Hepatocyte (in vitro differentiated cells): ENCODE measurements around the gene PGLYRP4. TPM values are rescaled to one million over a fixed set of nuclear protein-coding genes. Genes with fewer than 3 reads are reported as not detected.

ENCODE experiments used
- DNase-seq: peaks from one replicate; pipeline ENCODE4 v3.0.0-alpha.2; 2016; ENCODE audit warnings: low spot score
- H2AFZ ChIP-seq: fragments of 200-600 bp; sonication (generic); 2 replicates; pipeline ENCODE4 v1.6.0; 2016; ENCODE audit warnings: antibody characterized with exemption, mild to moderate bottlenecking
- H3K27ac ChIP-seq: fragments of 200-600 bp; sonication (generic); 2 replicates; pipeline ENCODE4 v1.5.1; 2016; ENCODE audit warnings: mild to moderate bottlenecking
- H3K27me3 ChIP-seq: fragments of 200-600 bp; sonication (generic); 2 replicates; pipeline ENCODE4 v1.6.1; 2016
- H3K36me3 ChIP-seq: fragments of 200-600 bp; sonication (generic); replicated peaks from 2 replicates; pipeline ENCODE4 v1.5.1; 2016; ENCODE audit warnings: low read depth; ENCODE audit not compliant: insufficient read depth
- H3K4me1 ChIP-seq: fragments of 200-600 bp; sonication (generic); 2 replicates; pipeline ENCODE4 v1.5.1; 2016; ENCODE audit warnings: mild to moderate bottlenecking, moderate library complexity; ENCODE audit not compliant: insufficient read depth
- H3K4me2 ChIP-seq: fragments of 200-600 bp; sonication (generic); 2 replicates; pipeline ENCODE4 v1.6.0; 2016
- H3K4me3 ChIP-seq: fragments of 200-600 bp; sonication (generic); 2 replicates; pipeline ENCODE4 v1.5.1; 2016; ENCODE audit warnings: mild to moderate bottlenecking
- H3K79me2 ChIP-seq: fragments of 200-600 bp; sonication (generic); 2 replicates; pipeline ENCODE4 v1.6.0; 2017; ENCODE audit warnings: mild to moderate bottlenecking
- H3K9me2 ChIP-seq: fragments of 200-600 bp; sonication (generic); replicated peaks from 2 replicates; pipeline ENCODE4 v1.6.0; 2017; ENCODE audit warnings: mild to moderate bottlenecking; ENCODE audit not compliant: insufficient read depth
- H3K9me3 ChIP-seq: fragments of 200-600 bp; sonication (generic); 2 replicates; pipeline ENCODE4 v1.5.1; 2016; ENCODE audit warnings: low read depth, mild to moderate bottlenecking
- H4K20me1 ChIP-seq: fragments of 200-600 bp; sonication (generic); 2 replicates; pipeline ENCODE4 v1.6.0; 2016; ENCODE audit warnings: mild to moderate bottlenecking; ENCODE audit not compliant: insufficient read depth, poor library complexity, severe bottlenecking
- EZH2 ChIP-seq: fragments of 200-600 bp; sonication (generic); IDR thresholded peaks from 2 replicates; pipeline ENCODE4 v1.6.1; 2016; ENCODE audit warnings: antibody characterized with exemption, mild to moderate bottlenecking, borderline replicate concordance
- EZH2phosphoT487 ChIP-seq: fragments of 200-600 bp; sonication (generic); IDR thresholded peaks from one replicate; pipeline ENCODE4 v1.6.1; 2018; ENCODE audit warnings: antibody characterized with exemption, mild to moderate bottlenecking, low read depth, moderate library complexity; ENCODE audit not compliant: unreplicated experiment, severe bottlenecking
- WGBS: methylation state at CpG from one replicate; pipeline ENCODE4 v1.1.6; 2016; ENCODE audit warnings: low lambda C conversion rate; ENCODE audit errors: missing lambda C conversion rate; 5-methylcytosine and 5-hydroxymethylcytosine counted together
- polyA plus RNA-seq: library from polyadenylated mRNA; unstranded; fragments of >200 nt; fragmentation: Nextera tagmentation; extraction: Ambion mirVana; gene quantifications from 2 replicates; pipeline ENCODE4 v1.2.1, GENCODE V29; 2016
- total RNA-seq: library from RNA; depleted of rRNA; stranded (reverse); fragments of >200 nt; gene quantifications from 2 replicates; pipeline ENCODE4 v1.2.3, GENCODE V29; 2014
- TF ChIP-seq, protein P1 (sequence below): fragments of 200-600 bp; sonication (generic); IDR thresholded peaks from 2 replicates; pipeline ENCODE4 v1.5.1; 2016; ENCODE audit warnings: antibody characterized with exemption, mild to moderate bottlenecking; ENCODE audit not compliant: poor library complexity

The PGLYRP4 gene
- total and polyA plus RNA-seq, 2 experiments from 2014 or later: not detected

DNA sequence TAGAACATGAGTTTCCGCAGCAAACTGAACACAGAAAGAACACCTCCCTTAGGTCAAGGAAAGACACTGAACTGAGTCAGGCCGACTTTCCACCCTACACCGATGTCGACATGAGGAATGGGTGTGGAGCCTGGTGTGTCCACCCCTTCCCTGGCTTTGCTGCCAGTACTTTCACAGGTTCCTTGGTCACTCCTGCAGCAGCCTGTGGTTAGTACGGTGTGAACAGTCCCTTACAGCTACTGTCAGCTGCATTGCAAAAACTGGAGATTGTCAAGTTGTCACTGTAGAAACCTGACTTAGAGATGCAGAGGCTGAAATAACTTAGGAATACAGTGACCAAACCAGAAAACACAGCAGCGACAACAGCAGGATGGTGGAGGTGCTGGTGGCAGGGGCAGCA is 43.0 kb downstream of the PGLYRP4 start:
- TF ChIP-seq EZH2phosphoT487 (no peak), EZH2 (no peak)
- TF ChIP-seq, protein P1, sequence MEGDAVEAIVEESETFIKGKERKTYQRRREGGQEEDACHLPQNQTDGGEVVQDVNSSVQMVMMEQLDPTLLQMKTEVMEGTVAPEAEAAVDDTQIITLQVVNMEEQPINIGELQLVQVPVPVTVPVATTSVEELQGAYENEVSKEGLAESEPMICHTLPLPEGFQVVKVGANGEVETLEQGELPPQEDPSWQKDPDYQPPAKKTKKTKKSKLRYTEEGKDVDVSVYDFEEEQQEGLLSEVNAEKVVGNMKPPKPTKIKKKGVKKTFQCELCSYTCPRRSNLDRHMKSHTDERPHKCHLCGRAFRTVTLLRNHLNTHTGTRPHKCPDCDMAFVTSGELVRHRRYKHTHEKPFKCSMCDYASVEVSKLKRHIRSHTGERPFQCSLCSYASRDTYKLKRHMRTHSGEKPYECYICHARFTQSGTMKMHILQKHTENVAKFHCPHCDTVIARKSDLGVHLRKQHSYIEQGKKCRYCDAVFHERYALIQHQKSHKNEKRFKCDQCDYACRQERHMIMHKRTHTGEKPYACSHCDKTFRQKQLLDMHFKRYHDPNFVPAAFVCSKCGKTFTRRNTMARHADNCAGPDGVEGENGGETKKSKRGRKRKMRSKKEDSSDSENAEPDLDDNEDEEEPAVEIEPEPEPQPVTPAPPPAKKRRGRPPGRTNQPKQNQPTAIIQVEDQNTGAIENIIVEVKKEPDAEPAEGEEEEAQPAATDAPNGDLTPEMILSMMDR: no peak
- no peak for DNase-seq
- Histone ChIP-seq H2AFZ (no peak overlapping the region), H3K4me1 (no peaks in the 10 kb centered on the region), H3K9me3 (no peaks in the 10 kb centered on the region), H3K4me3 (no peak overlapping the region), H3K36me3 (no peaks in the 10 kb centered on the region), H3K27ac (no peak overlapping the region), H3K27me3 (no peaks in the 10 kb centered on the region), H3K4me2 (no peak overlapping the region), H3K79me2 (no peaks in the 10 kb centered on the region), H4K20me1 (no peaks in the 10 kb centered on the region), H3K9me2 (no peaks in the 10 kb centered on the region)
- 79% methylated on average over 6 of the region's 6 CpGs for WGBS

DNA sequence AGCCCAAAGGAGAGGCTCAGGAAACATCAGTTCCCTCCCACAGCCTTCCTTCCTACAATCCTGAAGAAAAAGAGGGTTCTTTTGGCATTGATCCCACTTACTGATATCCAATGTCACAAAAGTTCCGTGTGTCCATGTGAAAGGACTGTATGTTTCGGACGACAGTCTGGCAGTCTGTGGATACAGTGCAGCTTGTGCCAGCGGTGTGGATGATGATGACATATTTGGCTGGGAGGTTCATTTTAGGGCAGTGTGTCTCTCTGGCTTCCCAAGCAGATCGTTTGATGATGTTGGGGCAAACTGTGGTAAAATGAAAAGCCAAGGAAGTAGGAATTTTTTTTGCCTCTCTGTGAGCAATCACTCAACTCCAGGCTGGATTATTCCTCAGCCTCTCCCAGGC is 46.3 kb downstream of the PGLYRP4 start:
- no peak for DNase-seq
- 55% methylated on average over 5 of the region's 5 CpGs for WGBS
- TF ChIP-seq, protein P1: no peak
- TF ChIP-seq EZH2: no peak
- no peak for TF ChIP-seq EZH2phosphoT487

DNA sequence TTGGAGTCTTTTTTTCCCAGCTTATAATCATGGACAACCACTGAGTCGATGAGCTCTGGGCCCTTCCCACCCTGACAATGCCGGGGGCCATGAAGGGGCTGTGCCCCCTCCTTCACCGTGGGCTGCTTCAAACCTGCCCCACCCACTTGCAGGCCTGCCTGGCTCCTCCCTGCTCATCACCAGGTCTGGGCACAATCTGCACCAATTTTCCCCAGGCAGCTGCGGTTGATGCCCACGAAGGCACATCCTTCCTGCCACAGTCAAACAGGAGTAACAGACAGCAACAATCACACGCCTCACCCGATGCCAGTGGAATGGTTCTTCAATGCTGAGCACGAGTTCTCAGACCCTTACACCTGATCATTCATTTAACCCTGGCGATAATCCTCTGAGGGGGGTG is 54.8 kb downstream of the PGLYRP4 start:
- Histone ChIP-seq H2AFZ (no peak overlapping the region), H3K36me3 (no peaks in the 10 kb centered on the region), H3K27ac (no peak overlapping the region)

More for the DNA sequence above, 46.3 kb downstream of the PGLYRP4 start:
- Histone ChIP-seq H3K4me2 (no peak overlapping the region), H4K20me1 (no peaks in the 10 kb centered on the region), H3K79me2 (no peaks in the 10 kb centered on the region), H3K9me3 (no peaks in the 10 kb centered on the region), H3K36me3 (no peaks in the 10 kb centered on the region), H3K9me2 (no peaks in the 10 kb centered on the region), H2AFZ (no peak overlapping the region), H3K27ac (no peak overlapping the region), H3K4me1 (no peaks in the 10 kb centered on the region), H3K4me3 (no peak overlapping the region), H3K27me3 (no peaks in the 10 kb centered on the region)

More for the DNA sequence above, 54.8 kb downstream of the PGLYRP4 start:
- Histone ChIP-seq H3K4me3 (no peak overlapping the region), H3K27me3 (no peaks in the 10 kb centered on the region), H3K4me2 (no peak overlapping the region), H3K79me2 (no peaks in the 10 kb centered on the region), H4K20me1 (no peaks in the 10 kb centered on the region), H3K4me1 (no peaks in the 10 kb centered on the region), H3K9me2 (no peaks in the 10 kb centered on the region), H3K9me3 (no peaks in the 10 kb centered on the region)
- TF ChIP-seq EZH2phosphoT487: no peak
- TF ChIP-seq EZH2: no peak
- TF ChIP-seq, protein P1: no peak
- 62% methylated on average over 9 of the region's 9 CpGs for WGBS
- no peak for DNase-seq
